Activated naive CD8-positive, alpha-beta T cell treated with anti-CD3 and anti-CD28 coated beads for 36 hours (primary cell): ENCODE results near the gene RAB1B. TPM values are rescaled to one million over a fixed set of nuclear protein-coding genes. Genes with fewer than 3 reads are reported as not detected.
A peak's percentile ranks its signal among the peaks of the same experiment; 100 is the strongest.

ENCODE experiments used
- DNase-seq: peaks from one replicate; pipeline ENCODE4 v3.0.0; 2021
- H3K27ac Mint-ChIP-seq: one replicate; pipeline ENCODE4 v1.8.0; 2022; ENCODE audit warnings: mild to moderate bottlenecking, moderate library complexity, mixed read lengths
- H3K27me3 Mint-ChIP-seq: one replicate; pipeline ENCODE4 v1.8.0; 2022; ENCODE audit warnings: mild to moderate bottlenecking, mixed read lengths
- H3K36me3 Mint-ChIP-seq: one replicate; pipeline ENCODE4 v1.8.0; 2021; ENCODE audit warnings: mild to moderate bottlenecking, mixed read lengths
- H3K4me1 Mint-ChIP-seq: one replicate; pipeline ENCODE4 v1.8.0; 2021; ENCODE audit warnings: mixed read lengths
- H3K4me3 Mint-ChIP-seq: one replicate; pipeline ENCODE4 v1.8.0; 2022; ENCODE audit warnings: mild to moderate bottlenecking, moderate library complexity, mixed read lengths
- H3K9me3 Mint-ChIP-seq: one replicate; pipeline ENCODE4 v1.8.0; 2022; ENCODE audit warnings: mixed read lengths
- total RNA-seq, 2 experiments: library from RNA; stranded (reverse); gene quantifications; one replicate each; pipeline ENCODE4 v1.2.3, GENCODE V29; 2021

RAB1B gene
- total RNA-seq: 100 to 1,000 TPM in 1 of 2 experiments, 10 to 100 TPM in 1; 97.6 to 102 TPM

DNA sequence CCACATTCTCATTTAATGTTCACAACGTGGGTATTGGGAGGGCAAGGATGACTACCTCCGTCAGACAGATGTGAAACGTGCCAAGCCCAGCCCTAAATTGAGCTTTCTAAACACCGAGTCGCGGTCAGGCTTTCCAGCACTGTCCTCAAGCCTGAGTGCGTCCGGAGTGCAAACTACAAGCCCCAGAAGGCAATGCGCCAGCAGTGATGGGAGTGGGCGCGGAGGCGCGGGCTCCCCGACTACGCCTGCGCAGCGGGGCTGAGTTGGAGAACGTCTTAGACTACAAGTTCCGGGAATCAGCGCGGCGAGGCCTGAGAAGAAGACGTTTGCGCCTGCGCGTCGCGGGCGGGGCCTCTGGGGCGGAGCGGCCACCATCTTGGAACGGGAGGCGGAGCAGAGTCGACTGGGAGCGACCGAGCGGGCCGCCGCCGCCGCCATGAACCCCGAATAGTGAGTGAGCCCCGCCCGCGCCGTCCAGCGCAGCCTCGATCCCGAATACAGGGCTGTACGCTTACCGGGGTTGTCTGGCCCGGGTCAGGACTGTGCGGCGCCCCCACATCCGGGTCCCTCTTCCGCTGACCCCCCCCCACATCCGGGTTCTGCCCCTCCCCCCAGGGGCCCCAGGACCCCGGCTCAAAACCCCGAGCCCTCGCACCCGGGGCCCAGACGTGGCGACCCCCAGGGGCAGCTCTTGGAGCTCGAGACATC, at the start of gene RAB1B:
Gene RAB1B, plus strand, starts transcription at position 396 of the 708 bp plus-strand sequence. Its CDS starts 41 bp downstream, at position 437.
- no peaks in the 10 kb centered on the region for H3K27me3 Mint-ChIP-seq
- peak; percentile 100 for DNase-seq
- H3K4me3 Mint-ChIP-seq: peak within 1 kb of the TSS; percentile 86
- peaks cover 7% of the 10 kb centered on the region for H3K36me3 Mint-ChIP-seq
- peaks cover 28% of the 10 kb centered on the region for H3K4me1 Mint-ChIP-seq
- H3K9me3 Mint-ChIP-seq: no peaks in the 10 kb centered on the region
- H3K27ac Mint-ChIP-seq: peak within 1 kb of the TSS; percentile 96

DNA sequence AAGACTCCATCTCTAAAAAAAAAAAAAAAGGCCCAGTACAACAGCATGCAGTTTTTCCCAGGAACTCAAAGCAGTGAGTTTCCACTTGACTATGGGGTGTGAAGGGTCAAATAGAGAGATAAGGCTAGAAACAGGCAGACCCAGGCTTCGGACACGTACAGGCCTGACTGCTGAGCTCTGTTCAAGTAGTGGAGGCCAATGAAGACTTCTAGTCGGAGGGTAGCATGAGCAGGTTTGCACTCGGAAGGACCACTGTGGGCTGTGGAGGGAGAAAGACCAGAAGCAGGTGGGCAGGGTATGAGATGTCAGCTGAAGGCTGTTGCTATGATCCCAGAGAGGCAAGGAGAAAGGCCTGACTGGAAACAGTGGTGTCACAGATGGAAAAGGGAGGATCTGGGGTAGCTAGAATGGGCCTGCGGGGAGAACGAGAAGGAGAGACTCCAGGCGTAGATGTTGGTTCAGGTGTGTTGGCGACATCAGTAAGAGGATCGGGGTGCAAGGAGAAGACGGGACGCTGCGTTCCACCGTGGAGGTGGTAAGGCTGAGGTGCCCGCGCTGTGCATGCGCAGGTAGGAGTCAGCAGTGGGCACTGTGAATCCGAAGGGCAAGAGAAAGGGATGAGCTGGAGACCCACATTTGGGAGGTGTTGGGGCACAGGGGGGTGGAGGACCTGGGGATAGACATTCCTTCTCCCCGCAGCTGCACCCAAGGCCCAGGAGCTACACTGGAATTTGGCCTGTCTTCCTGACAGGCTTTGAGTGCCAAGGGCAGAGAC, 49.4 kb upstream of the RAB1B start:
- Mint-ChIP-seq H3K36me3 (peaks cover 13% of the 10 kb centered on the region), H3K27me3 (no peaks in the 10 kb centered on the region), H3K9me3 (no peaks in the 10 kb centered on the region), H3K4me1 (peaks cover 16% of the 10 kb centered on the region), H3K4me3 (no peak overlapping the region), H3K27ac (peak overlapping the region; percentile 68)
- DNase-seq: no peak

- H3K9me3 Mint-ChIP-seq: no peaks in the 10 kb centered on the region
- H3K27me3 Mint-ChIP-seq: no peaks in the 10 kb centered on the region
These were observed 48.4 kb upstream of the RAB1B start for GRCh38 chr11:66219846-66220565.

DNA sequence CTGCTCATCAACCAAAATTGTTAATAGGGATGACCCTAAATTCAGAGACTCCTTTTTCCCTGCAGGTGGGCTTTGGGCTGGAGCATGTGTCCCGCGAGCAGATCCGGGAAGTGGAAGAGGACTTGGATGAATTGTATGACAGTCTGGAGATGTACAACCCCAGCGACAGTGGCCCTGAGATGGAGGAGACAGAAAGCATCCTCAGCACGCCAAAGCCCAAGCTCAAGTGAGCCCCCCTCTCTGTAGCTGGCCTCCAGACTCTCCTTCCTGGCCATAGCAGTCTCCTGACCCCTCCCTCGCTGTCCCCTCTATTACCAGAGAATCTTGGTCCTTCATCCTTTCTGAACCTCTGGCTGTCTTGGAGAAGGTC, 47.9 kb upstream of the RAB1B start:
- H3K36me3 Mint-ChIP-seq: peaks cover 10% of the 10 kb centered on the region
- peaks cover 16% of the 10 kb centered on the region for H3K4me1 Mint-ChIP-seq
- peak overlapping the region; percentile 55 for H3K27ac Mint-ChIP-seq
- H3K4me3 Mint-ChIP-seq: no peak overlapping the region
- no peak for DNase-seq
- no peaks in the 10 kb centered on the region for H3K9me3 Mint-ChIP-seq
- no peaks in the 10 kb centered on the region for H3K27me3 Mint-ChIP-seq

More at GRCh38 chr11:66219846-66220565, 48.4 kb upstream of the RAB1B start:
- peaks cover 10% of the 10 kb centered on the region for H3K36me3 Mint-ChIP-seq
- no peak overlapping the region for H3K4me3 Mint-ChIP-seq
- peaks cover 16% of the 10 kb centered on the region for H3K4me1 Mint-ChIP-seq
- no peak overlapping the region for H3K27ac Mint-ChIP-seq
- DNase-seq: no peak

GRCh38 chr11:66221012-66221411, 47.4 kb upstream of the RAB1B start:
- H3K27me3 Mint-ChIP-seq: no peaks in the 10 kb centered on the region
- H3K4me3 Mint-ChIP-seq: no peak overlapping the region
- H3K4me1 Mint-ChIP-seq: peaks cover 16% of the 10 kb centered on the region
- peak overlapping the region; percentile 55 for H3K27ac Mint-ChIP-seq
- H3K9me3 Mint-ChIP-seq: no peaks in the 10 kb centered on the region
- DNase-seq: no peak
- peaks cover 10% of the 10 kb centered on the region for H3K36me3 Mint-ChIP-seq

DNA sequence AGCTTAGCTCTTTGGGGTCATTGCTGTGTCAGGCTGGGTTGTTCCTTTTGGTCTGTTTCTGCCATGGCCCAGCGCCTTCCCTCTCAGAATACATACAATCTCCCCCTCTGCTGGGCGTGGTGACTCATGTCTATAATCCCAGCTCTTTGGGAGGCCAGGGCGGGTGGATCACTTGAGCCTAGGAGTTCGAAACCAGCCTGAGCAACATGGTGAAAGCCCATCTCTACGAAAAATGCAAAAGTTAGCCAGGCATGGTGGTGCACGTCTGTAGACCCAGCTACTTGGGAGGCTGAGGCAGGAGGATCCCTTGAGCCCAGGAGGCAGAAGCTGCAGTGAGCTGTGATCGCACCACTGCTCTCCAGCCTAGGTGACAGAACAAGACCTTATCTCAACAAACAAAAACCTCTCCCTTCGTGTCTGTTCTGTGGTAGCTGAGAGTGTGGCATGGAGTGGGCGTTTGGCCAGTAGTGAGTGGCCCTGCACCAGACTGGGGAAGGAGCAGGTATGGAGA, 46.7 kb upstream of the RAB1B start:
- peaks cover 16% of the 10 kb centered on the region for H3K4me1 Mint-ChIP-seq
- H3K27me3 Mint-ChIP-seq: no peaks in the 10 kb centered on the region
- H3K27ac Mint-ChIP-seq: peak overlapping the region; percentile 93
- peak overlapping the region; percentile 40 for H3K4me3 Mint-ChIP-seq
- peak; percentile 16 for DNase-seq
- H3K9me3 Mint-ChIP-seq: no peaks in the 10 kb centered on the region
- peaks cover 10% of the 10 kb centered on the region for H3K36me3 Mint-ChIP-seq

DNA sequence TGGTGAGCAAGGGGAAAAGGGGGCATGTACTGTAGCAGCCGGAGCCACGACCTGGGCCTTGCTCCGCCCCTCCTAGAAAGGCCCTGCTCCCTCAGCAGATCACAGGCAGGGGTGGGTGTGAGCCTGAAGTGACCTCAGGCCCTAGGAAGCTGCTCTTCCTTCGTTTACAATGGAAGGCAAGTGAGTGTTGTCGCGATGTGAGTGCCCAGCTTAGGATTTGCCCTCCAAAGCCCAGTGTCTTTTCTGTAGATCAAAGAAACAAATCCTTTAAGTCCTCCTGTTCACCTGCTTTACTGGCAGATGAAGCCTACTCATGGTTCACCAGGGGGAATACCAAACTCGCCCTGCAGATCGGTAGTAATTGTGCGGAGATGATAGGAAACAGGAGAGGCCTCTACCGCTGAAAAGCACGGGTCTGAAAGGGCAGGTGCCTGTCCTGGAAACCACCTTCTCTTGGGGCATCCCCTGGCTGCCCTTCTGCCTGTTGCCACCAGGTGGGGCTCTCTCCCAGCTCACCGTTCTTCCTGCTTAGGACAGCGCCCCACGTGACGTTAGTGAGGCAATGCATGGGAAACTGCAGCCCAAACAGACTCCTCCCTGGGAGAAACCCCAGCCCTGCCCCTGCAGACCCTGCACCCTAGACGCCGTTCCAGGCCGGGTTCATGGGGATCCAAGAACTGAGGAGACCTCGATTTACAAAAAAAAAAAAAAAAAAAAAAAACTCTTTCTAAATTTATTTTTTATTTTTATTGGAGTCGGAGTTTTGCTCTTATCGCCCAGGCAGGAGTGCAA, 45.9 kb upstream of the RAB1B start:
- H3K4me1 Mint-ChIP-seq: peaks cover 16% of the 10 kb centered on the region
- H3K27ac Mint-ChIP-seq: peak overlapping the region; percentile 93
- no peaks in the 10 kb centered on the region for H3K9me3 Mint-ChIP-seq
- H3K36me3 Mint-ChIP-seq: peaks cover 10% of the 10 kb centered on the region
- peak overlapping the region; percentile 42 for H3K4me3 Mint-ChIP-seq
- peak; percentile 92 for DNase-seq
- no peaks in the 10 kb centered on the region for H3K27me3 Mint-ChIP-seq

DNA sequence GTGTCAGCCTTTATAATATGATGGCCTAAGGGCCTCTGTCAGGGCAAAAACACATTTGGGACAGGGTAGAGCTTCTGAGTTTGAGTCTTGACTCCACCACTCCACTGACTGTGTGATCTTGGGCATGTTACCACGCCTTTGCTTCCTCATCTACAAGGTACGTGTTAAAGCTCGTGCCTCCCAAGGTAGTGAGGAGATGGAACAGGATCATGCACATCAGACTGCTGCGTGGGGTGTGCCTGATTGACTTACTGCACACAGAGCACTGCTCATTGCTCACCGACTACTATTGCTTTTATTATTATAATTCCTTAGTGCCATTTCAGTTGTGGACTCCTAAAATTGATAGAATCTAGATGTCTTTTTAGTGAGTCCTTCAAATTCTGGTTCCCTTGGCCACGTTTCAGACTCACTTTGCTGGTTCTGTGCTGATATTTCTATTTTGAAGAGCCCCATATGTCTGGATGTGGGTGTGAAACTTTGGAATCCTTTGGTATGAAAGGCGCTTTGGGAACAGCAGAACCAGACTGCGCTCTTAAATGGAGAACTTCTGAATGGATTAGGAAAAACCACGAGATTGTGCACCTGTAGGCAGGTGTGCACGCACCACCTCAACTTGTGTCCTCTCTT, 44.1 kb upstream of the RAB1B start:
- no peaks in the 10 kb centered on the region for H3K9me3 Mint-ChIP-seq

GRCh38 chr11:66225066-66225465, 43.4 kb upstream of the RAB1B start:
- Mint-ChIP-seq H3K27me3 (no peaks in the 10 kb centered on the region), H3K4me3 (no peak overlapping the region), H3K9me3 (no peaks in the 10 kb centered on the region), H3K36me3 (peaks cover 7% of the 10 kb centered on the region), H3K4me1 (peaks cover 14% of the 10 kb centered on the region), H3K27ac (no peak overlapping the region)
- no peak for DNase-seq

More for the DNA sequence above, 44.1 kb upstream of the RAB1B start:
- no peak overlapping the region for H3K27ac Mint-ChIP-seq
- no peak for DNase-seq
- peaks cover 7% of the 10 kb centered on the region for H3K36me3 Mint-ChIP-seq
- peaks cover 14% of the 10 kb centered on the region for H3K4me1 Mint-ChIP-seq
- H3K4me3 Mint-ChIP-seq: no peak overlapping the region
- no peaks in the 10 kb centered on the region for H3K27me3 Mint-ChIP-seq

- Mint-ChIP-seq H3K27me3 (no peaks in the 10 kb centered on the region), H3K36me3 (peaks cover 7% of the 10 kb centered on the region), H3K4me1 (peaks cover 14% of the 10 kb centered on the region), H3K27ac (no peak overlapping the region), H3K4me3 (no peak overlapping the region), H3K9me3 (no peaks in the 10 kb centered on the region)
- no peak for DNase-seq
These were observed 42.3 kb upstream of the RAB1B start for GRCh38 chr11:66226101-66226500.

DNA sequence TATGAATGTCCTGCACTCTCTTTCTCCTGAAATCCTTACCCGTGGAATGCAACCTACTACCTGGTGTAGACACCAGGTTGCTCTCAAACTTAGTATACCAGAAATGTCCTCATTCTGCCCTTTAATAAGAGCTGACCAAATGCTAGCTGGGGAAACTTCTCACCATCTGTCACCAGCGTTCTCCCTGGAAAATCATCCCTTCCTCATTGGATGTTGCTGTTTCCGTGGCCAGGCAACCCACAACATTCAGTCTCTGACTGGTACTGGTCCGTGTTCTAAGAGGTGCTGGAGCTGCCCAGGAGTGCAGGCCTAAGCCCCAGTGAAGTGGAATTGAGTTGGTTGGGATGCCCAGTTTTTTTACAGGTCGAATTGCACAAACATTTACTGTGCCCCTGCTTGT, 40.7 kb upstream of the RAB1B start:
- Mint-ChIP-seq H3K27ac (no peak overlapping the region), H3K36me3 (peaks cover 6% of the 10 kb centered on the region), H3K27me3 (no peaks in the 10 kb centered on the region), H3K4me3 (no peak overlapping the region), H3K4me1 (peaks cover 1% of the 10 kb centered on the region), H3K9me3 (no peaks in the 10 kb centered on the region)
- DNase-seq: no peak

DNA sequence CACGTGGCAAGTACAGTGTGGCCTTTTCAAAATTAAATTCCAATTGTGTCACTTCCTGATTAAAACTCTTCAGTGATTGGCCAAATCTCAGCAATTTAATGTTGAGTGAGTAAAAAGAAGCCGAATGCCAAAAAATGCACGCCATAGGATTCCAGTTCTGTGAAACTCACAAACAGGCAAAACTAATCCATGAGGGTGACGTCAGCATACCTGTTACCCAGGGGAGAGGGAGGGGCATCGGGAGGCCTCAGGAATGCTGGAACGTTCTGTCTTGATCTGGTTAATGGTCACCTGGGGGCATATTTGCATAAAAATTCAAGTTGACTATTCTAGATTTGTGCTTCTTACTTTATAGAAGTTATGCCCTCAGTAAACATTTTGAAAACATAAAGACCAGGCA, 39.9 kb upstream of the RAB1B start:
- no peak for DNase-seq
- H3K27ac Mint-ChIP-seq: no peak overlapping the region
- H3K27me3 Mint-ChIP-seq: no peaks in the 10 kb centered on the region
- H3K36me3 Mint-ChIP-seq: peaks cover 8% of the 10 kb centered on the region
- H3K4me3 Mint-ChIP-seq: no peak overlapping the region
- no peaks in the 10 kb centered on the region for H3K4me1 Mint-ChIP-seq
- no peaks in the 10 kb centered on the region for H3K9me3 Mint-ChIP-seq

GRCh38 chr11:66230156-66230555, 38.3 kb upstream of the RAB1B start:
- Mint-ChIP-seq H3K27ac (no peak overlapping the region), H3K27me3 (no peaks in the 10 kb centered on the region)

DNA sequence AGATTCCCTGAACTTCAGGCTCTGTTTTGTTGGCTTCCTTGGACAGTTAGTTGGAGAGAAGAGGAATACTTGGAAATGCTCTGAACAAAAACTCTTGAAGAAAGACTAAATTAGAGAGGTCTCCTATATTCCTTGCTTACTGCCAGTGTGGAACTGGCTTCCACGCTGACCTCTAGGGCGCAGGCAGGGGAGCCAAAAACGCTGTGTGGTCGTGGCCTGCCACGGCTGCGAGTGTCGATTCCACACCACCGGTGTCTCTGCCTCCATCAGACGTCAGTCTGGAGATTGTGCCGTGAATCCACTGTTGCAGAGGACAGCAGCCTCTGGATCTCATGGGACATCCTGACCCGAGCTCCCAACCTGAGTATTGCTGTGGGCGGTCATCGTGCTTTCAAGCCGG, 37.5 kb upstream of the RAB1B start:
- no peaks in the 10 kb centered on the region for H3K27me3 Mint-ChIP-seq
- H3K4me3 Mint-ChIP-seq: no peak overlapping the region
- H3K27ac Mint-ChIP-seq: no peak overlapping the region
- no peaks in the 10 kb centered on the region for H3K9me3 Mint-ChIP-seq
- peaks cover 12% of the 10 kb centered on the region for H3K36me3 Mint-ChIP-seq
- no peaks in the 10 kb centered on the region for H3K4me1 Mint-ChIP-seq
- DNase-seq: no peak

More at GRCh38 chr11:66230156-66230555, 38.3 kb upstream of the RAB1B start:
- no peaks in the 10 kb centered on the region for H3K9me3 Mint-ChIP-seq
- no peaks in the 10 kb centered on the region for H3K4me1 Mint-ChIP-seq
- H3K4me3 Mint-ChIP-seq: no peak overlapping the region
- no peak for DNase-seq
- H3K36me3 Mint-ChIP-seq: peaks cover 12% of the 10 kb centered on the region
